ENCODE measurements around the gene DPEP2.

DNA sequence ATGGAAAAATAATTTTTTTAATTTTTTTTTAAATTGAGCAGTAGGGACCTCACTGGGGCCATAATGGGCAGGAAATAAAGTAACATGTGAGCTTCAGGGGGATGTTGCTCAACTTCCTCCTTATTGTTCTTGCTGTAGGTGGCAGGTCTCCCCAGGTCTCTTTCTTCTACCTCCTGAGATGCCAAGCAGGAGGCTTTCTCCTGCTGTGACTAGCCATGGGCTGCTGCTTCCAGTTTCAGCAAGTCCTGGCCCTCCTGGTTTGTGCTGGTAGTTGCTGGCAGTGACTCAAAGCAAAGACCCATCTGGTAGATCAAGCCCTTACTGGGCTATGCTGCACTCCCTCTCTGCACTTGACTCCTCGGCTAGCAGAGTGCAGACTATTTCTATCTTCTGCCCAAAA, 14.2 kb upstream of the DPEP2 start:
- TF ChIP-seq, protein P1, sequence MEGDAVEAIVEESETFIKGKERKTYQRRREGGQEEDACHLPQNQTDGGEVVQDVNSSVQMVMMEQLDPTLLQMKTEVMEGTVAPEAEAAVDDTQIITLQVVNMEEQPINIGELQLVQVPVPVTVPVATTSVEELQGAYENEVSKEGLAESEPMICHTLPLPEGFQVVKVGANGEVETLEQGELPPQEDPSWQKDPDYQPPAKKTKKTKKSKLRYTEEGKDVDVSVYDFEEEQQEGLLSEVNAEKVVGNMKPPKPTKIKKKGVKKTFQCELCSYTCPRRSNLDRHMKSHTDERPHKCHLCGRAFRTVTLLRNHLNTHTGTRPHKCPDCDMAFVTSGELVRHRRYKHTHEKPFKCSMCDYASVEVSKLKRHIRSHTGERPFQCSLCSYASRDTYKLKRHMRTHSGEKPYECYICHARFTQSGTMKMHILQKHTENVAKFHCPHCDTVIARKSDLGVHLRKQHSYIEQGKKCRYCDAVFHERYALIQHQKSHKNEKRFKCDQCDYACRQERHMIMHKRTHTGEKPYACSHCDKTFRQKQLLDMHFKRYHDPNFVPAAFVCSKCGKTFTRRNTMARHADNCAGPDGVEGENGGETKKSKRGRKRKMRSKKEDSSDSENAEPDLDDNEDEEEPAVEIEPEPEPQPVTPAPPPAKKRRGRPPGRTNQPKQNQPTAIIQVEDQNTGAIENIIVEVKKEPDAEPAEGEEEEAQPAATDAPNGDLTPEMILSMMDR (IDR thresholded peaks at IDR 0.05; ENCODE audit: poor library complexity) = no peak
- TF ChIP-seq EZH2 (IDR thresholded peaks at IDR 0.05; ENCODE audit: borderline replicate concordance) (no peak), EZH2phosphoT487 (IDR thresholded peaks at IDR 0.05; ENCODE audit: low read depth, severe bottlenecking, unreplicated experiment) (no peak)

All from hepatocyte (in vitro differentiated cells).